GM18517 (cell line): ENCODE data around the gene THSD7B.

ENCODE experiments used
- ATAC-seq: cut with Tn5 transposase; IDR thresholded peaks from one replicate; pipeline ENCODE4 v1.9.1; 2021; ENCODE audit warnings: mild to moderate bottlenecking, moderate library complexity; ENCODE audit not compliant: unreplicated experiment

The THSD7B gene

DNA sequence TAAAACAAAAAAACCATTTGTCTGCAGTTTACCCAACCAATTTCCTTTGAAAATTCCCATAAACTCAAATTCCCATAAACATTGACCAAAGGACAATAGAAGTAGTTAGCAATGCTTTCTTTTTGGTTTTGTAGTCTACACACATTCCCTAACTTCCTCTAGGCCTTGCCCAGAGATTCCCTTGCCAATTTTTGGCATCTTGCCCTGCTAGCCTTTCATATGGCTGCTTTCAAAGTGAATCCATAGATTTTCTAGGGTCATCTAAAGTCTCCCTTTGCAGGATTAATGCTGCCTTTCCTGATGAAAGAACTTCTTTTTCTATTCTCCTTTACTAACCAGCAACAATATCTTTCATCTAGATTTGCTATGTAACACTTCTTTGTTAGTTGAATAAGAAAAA is 33.4 kb downstream of the THSD7B start:
- no peak for ATAC-seq

DNA sequence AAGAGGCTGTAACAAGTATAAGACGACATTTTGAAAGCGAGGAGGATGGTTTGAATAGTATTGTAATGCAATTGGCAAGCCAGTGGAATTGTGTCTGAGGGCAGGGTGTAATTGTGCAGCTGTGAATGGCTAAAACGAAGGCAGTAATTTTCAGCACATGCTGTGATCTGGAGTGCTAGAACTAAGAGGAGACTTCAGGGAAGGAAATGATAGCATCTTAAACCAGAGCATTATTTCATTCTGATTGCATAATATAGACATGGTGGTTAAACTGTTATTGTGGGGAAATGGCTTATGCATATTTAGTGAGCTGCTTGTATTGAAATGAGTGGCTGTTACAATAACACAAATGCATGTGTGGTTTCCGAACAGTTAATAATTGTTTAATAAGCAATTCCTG is 36.3 kb downstream of the THSD7B start:
- no peak for ATAC-seq

DNA sequence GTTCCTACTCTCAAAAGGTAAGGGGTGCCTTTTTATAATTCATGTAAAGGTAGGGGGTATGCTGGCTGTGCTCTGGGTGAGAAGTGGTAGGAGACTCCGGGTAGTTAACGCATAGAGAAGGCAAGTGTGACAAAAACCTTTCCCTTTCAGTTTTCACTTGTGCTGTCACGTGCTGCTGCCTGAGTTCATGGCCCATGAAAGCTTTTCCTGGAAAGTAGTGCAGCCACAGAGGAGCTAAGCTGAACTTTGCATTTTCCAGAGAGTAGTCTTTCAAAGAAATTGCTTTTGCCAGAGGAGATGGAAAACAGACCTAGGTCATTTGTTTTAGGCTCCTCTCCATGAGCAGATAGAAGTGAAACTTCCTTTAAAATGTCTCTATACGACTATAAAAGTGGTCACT is 44.7 kb downstream of the THSD7B start:
- ATAC-seq, result no peak

DNA sequence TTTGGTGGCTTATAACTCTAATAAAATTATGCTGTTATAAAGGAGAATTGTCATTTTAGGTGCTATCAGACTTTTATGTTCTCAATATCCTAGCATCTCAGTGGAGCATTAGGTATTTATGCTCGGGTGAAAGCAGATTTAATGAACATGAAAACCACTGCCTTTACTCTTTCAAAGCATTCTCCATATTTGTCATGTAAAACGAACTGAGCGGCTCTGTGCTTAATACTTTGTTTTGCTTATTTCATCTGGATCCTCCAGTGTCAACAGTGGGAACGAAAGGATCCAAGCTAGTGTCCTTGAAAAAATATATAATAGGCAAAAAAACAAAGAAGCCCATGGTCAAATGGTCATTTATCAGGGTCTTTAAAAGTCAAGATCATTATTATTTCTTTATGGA is 53.5 kb downstream of the THSD7B start:
- no peak for ATAC-seq

DNA sequence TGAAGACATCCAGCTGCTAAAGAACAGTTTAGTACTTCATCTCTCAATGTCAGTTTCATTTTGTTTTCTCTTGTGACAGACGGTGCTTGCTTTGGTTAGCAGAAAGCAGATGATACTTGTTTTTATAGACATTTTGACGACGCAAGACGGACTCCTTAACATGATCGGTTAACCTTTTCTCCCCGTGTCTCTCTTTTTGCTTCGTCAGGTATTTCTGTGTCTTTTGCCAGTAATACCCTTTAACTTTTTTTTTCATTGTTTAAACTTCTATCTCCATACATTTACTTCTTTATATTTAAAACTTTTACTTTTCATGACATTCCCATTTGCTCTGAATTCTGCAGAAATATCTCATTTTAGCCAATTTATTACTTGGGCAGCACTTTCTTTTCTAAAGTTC is 57.9 kb downstream of the THSD7B start:
- no peak for ATAC-seq

DNA sequence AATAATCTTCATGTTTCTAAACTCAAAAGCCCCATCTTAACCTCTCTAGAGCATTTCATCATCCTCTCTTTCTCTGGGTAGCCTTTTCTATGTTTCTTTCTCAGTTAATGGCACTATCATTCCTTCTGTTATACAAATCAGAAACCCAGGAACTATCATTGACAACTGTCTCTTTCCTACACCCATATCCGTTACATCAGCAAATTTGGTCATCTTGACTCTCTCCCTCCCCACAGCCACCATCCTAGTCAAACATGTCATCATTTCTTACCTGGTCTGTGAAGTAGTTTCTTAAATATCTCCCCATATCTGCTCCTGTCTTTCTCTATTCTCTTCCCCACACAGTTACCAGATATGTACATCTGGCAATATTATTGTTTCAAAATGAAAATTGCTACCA is 62.8 kb downstream of the THSD7B start:
- no peak for ATAC-seq

DNA sequence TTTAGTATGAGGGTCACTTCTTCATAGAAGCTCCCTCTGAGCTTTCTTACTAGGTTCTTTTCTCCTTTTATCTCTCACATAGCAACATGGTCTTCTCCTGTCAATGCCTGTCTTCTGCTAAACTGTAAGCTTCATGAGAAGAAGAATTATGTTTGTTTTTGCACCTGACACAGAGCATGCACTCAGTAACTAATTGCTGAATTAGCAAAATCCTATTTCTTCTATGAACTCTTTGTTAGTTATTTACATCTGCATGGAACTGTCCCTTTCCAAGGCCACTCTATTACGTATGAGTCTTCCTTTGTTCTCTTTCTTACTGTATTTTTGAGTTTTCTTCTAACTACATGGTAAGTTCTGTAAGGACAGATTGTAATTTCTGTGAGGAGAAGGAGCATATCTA is 63.4 kb downstream of the THSD7B start:
- no peak for ATAC-seq

DNA sequence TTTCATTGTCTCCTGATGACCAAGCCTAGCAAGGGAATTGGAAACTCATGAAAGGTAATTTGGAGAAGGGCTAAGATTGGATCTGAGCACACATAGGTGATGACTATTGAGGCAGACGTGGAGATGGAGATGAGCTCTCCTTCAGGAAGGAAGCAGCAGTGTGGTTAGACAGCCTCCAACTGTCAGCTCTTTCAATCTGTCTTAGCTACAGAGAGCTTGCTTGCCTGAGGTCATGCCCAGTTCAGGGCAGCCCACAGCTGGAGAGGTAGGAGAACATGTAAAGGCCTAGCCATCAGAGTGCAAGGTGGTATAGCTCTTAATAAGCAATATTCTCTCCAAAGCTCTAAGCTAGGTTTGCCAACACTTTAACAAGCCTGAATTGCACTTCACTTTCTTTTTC is 79.2 kb downstream of the THSD7B start:
- no peak for ATAC-seq

DNA sequence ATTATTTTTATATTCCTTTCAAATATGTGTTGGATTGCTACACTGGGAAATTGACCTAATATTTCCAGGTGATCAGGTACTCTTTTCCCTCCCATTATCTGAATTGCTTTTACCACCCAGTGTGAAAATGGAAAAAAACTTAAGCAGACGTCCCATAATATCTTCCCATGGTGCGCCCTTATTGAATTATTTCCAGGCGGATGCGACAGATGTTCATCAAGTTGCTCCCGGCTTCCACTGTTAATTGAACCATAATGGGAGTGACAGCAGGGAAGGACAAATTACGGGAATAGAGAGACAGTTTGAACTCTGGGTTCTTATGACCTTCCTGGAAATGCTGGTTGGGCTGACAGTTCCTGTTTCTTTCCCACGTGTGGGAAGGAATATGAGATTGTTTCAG is 93.3 kb downstream of the THSD7B start:
- ATAC-seq, result no peak

DNA sequence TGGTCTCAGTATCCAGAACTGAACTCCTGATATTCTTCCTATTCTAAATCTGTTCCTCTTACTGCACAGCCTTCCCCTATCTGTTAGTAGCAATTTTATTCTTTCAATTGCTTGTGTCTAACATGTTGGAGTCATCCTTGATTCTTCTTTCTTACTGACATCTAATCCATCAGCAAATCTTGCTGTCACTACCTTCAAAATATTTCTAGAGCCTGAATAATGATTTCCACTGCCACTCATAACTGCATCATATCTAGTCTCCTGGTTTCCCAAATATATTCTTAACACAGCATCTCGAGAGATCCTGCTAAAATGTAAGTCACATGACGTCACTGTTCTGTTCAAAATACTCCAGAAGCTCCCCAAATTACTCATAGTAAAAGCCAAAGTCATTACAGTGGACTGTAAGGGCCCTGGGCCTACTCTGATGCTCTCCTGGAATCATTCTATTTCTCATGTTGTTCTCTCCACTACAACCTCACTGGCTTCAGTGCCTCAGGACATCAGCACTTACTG is 95.2 kb downstream of the THSD7B start:
- no peak for ATAC-seq

DNA sequence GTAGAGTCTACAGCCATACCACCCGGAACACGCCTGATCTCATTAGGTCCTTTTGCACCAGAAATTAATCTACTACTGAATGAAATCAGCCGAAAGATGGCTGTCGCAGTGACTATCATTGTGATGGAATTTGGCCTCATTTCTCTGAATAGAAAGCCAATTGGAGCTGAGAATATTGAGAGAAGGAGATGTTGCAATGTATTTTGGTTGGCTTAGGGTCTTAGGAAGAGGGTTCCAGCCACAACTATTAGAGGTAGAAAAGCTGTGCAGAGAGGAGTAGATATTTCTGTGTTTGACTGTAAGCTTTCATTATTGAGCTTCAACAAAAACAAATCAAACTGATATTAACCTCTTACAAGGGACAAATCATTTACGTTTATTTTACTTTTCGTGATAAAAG is 98.1 kb downstream of the THSD7B start:
- no peak for ATAC-seq

DNA sequence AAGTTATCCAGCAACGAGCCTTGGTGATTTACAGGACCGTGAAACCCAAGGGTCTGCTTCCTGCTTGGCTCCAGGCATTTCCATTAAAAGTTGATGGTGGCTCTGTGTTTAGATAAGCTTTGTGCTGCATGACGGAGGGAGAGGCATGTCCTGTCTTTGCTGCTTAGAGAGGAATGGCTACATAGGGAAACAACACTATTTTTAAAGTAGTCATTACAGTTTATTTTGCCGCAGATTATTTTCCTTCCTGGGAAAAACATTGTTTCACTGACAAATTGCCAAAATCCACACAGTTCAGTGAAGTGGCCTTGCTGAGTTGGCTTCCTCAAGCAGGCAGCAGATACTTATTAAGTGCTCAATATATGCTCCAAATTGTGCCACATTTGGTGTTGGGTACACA is 98.5 kb downstream of the THSD7B start:
- ATAC-seq, result no peak

DNA sequence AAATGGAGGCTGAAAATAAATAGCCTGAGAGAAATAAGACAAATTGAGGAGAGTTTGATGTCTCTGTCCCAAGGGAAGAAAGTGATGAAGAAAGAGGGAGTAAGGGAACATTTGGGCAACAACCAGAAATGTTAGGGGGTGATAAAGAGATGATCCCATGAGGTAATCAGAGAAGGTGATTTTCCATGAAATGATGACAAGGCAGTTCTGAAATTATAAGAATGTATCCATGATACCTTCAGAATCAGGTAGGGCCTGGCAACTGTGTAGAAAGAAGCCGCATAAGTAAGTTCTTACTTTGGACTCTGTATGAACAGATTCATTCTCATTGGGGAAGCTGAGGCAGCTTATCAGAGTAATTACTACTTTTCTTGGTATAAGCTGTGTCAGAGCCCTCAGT is 106.1 kb downstream of the THSD7B start:
- no peak for ATAC-seq

DNA sequence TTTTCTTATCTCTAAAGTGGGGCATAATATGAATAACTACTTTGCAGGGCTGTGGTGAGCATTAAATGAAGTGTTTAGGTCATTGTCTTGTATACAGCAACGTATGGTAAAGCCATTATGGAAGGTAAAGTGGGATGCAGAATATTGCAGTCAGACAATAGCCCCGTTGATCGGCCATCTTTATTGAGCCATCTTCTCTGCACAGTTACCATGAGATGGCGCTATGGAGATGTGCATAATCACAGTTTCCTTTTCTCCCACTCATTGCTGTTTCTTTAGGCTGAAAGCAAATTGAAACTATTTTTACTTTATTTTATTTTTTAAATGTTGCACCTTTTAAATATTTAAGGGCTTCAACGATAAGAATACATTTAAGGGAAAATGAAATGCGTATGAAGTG is 108.9 kb downstream of the THSD7B start:
- no peak for ATAC-seq

DNA sequence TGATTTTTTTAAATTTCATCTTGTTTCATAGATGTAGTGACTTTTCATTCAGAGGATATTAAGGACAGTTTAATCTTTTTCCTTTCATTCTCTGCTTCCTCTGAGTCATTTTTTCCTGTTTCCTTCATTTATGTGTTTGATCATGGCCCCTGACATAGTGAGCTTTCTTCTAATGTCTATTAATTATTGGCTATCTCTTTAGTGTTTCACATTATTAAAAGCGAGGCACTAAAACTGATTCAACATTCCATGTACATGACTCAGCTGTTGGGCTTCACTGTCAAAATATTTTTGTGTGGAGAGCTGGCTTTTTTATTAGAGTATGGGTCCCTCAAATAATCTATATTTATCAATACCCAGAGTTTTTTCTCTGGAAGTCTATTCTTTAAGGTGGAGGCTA is 125.8 kb downstream of the THSD7B start:
- ATAC-seq, result no peak

DNA sequence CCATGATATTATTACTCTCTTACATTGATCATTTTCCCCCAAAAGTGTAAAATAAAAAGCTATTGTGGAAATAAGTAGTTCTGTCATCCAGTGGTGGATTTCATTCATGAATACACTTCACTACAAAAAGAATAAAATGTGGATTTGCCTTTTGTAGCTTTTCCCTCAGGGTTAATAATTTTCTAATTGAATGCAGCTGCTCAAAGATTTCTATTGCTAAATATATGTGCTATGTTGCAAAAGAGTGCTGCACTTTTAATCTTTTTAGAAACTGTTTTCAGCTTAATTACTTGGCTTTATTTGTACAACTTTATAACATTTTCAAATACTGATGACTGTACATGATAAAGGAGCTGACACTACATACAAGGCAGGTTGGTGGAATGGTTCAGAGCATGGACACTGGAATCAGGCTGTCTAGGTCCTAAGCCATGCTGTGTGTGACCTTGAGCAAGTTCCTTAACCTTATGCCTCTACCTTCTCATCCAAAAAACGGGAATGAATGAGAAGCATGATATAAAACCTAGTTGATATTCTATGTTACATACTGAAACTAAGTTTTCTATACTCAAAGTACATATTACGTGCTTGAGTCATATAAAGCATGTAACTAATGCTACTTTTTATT is 128.8 kb downstream of the THSD7B start:
- ATAC-seq, result no peak

DNA sequence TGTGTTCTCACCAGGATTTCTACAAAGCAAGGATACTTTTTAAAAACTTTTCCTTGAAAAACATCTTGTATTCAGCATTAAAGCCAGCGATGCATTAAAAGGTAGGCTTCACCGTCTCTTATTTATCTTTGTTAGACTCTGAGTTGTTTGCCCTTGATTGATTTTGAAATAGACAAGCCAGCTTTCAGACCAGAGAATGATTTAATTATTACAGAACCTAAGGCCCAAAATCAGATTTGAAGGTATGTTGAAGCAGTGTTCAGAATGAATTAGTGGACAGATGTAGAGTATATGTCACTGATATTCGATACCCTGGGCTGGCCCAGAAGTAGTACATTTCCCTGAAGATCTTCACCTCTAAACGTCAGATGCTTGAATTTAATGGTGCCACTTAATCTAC is 136.4 kb downstream of the THSD7B start:
- ATAC-seq, result no peak

DNA sequence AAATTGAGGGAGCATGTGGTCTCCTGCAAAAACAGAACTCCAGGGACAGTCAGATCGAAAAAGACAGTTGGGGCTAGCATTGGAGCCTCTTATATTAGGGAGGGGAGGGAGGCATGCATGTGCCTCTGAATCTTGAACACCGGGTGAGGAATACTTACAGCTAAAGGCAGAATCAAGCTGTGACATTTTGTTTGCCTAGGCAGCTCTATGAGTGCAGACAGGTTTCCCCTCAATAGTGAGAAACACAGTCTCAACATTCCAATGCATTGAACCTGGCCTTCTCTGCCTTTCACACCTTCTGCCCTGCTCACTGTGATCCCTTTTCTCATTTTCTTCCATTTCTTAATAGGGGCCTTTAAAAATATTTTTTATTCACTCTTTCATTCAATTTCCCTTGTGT is 140.4 kb downstream of the THSD7B start:
- ATAC-seq, result no peak

DNA sequence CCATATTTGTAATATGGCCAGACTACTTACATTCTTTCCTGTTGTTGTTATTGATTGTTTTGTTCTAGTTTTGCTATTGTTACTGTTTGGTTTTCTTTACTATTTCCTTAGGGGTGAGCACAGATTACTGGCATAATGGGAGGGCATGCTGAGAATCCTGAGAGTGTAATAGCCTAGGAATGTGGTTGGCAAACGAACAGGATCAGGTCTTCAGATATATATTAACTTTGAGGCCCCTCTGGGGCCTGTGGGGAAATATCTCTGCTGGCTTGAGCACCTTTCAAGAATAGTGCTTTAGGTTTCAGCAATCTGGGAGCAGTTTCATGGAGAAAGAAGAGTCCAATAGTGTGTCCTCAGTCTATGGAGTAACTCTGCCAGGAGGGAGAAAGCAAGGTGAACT is 144.4 kb downstream of the THSD7B start:
- ATAC-seq, result no peak

DNA sequence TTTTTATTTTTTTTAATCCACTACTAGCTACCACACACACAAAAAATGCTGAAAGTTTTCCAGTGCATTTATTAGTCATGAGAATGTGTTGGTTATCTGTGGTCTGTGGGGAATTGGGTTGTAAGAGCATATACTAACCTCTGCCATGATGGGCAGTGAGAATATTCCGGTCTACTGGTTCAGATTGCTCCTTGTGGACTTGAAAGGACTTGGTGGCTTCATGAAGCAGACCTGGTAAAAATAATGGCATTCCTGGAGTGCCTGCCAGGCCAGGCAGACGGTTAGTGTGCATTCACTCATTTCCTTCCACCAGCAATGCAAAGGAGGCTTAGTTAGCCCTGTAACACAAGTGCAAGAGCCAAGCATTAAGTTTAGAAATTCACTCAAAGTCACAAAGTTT is 150.8 kb downstream of the THSD7B start:
- no peak for ATAC-seq

DNA sequence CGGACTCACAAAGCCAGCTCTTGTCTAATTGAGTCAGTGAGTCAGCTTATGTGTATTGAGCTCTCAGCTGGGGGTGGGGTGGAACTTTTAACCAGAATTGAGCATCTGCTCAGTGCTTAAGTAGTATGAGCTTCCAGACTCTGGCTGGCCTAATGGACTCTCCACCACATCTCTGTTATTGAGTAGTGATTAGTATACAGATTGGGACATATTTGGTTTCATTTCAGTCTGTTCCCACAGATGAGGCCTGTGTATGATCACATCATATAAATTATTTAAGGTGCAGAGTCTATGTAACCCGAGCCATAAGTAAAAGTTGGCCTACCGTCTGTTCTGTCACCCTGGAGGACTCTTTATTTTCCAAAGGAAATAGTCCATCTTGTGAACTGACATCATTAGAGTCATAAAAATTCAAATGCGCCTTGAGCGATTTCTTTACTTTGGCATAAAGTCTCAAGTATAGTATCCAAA is 152.1 kb downstream of the THSD7B start:
- ATAC-seq, result no peak

DNA sequence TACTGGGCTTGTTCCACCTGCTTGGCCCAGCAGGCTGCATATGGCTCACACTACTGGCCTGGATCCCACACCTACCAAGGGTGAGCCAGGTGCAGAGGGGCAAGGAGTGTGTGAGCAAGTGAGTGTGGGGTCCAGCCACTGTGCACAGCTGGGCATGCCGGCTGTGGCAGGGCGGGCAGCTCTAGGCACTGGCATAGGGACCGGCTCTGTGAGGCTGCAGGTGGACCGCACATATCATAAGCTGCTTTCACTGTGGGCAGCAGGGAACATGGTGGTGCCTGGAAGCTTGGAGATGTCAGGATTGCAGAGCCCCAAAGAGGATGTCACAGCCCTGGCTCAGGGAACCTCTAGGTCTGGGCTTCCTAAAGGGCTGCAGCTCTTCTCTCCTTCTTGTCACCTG is 154.3 kb downstream of the THSD7B start:
- ATAC-seq, result no peak

DNA sequence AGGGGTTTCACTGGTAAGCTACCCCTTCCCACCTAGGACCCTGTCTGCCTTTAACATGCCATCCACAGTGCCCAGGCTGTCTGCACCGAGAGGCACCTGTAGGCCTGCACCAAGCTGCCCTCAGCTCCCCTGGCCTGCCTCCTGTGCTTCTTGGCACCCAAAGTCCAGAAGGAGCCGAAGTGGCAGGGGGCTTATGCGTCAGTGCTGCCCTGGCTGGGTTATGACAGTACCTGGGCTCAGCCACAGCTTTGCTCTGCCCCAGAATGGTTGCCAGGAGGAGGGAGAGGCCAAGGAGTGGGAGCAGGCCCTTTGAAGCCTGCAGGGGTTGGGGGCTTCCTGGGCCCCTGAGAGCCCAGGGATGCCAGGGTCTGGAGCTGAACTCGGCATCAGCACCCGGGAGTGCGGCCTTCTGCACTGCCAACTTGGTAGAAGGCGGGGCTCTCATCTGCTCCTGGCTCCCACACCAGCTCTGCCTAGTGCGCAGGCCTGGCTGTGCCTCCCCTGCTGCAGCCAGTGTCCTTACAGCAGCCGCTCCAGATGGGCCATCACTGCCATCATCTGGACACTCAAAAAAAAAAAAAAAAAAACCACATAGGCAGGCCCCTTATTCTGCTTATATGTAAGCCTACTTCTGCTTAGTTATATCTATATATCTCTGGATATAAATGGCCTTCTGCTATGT is 155.4 kb downstream of the THSD7B start:
- no peak for ATAC-seq
